ENCODE results near the gene SLC4A5.
A peak's percentile ranks its signal among the peaks of the same experiment; 100 is the strongest.

Gene SLC4A5

GRCh38 chr2:74212702-74213410 lies 130.4 kb downstream of the SLC4A5 start:
- H4K20me1 ChIP-seq: peaks cover 13 to 98% (median 58%) of the 10 kb centered on the region in 11 experiments; a peak in 21 of 22 replicates
- H3K27ac ChIP-seq: no peak overlapping the region
- peaks cover 97 to 100% (median 99%) of the 10 kb centered on the region in 11 experiments for H3K36me3 ChIP-seq
- 0 out of 22 replicates have a peak overlapping the region, but pooled peaks of 1 of the 11 experiments have one; percentile 2 for H3K9ac ChIP-seq
- no peaks in the 10 kb centered on the region for H3K4me1 ChIP-seq
- H3K4me3 ChIP-seq: no peak overlapping the region
- no peak overlapping the region for H3K4me2 ChIP-seq
- no peaks in the 10 kb centered on the region for H3K9me3 ChIP-seq (replicated peaks in 1 of 11)
- no peaks in the 10 kb centered on the region for H3K27me3 ChIP-seq
- TF ChIP-seq Cebpa-rat (IDR thresholded peaks at IDR 0.05): no peak

- Histone ChIP-seq H3K9ac (peak overlapping the region; percentile 28 to 73 (median 58); a peak in 20 of 22 replicates), H3K4me2 (peak overlapping the region; percentile 50 to 93 (median 75)), H3K27ac (peak overlapping the region; percentile 45 to 84 (median 65)), H3K9me3 (replicated peaks in 1 of 11) (no peaks in the 10 kb centered on the region), H4K20me1 (peaks cover 71 to 100% (median 93%) of the 10 kb centered on the region in 11 experiments), H3K36me3 (peaks cover 81 to 100% (median 99%) of the 10 kb centered on the region in 11 experiments), H3K4me1 (peaks cover 38 to 64% (median 49%) of the 10 kb centered on the region in 10 experiments), H3K4me3 (peak overlapping the region in 4 of 10 experiments; percentile 6 to 24 (median 12); a peak in 2 of 20 replicates), H3K27me3 (no peaks in the 10 kb centered on the region)
- TF ChIP-seq Cebpa-rat (IDR thresholded peaks at IDR 0.05): peak in 9 of 11 experiments; percentile 12 to 87 (median 80); a peak in 15 of 22 replicates
Measured at GRCh38 chr2:74206180-74206688, 137.0 kb downstream of the SLC4A5 start.

- TF ChIP-seq Cebpa-rat (IDR thresholded peaks at IDR 0.05): no peak
Measured at GRCh38 chr2:74205596-74205995, 137.6 kb downstream of the SLC4A5 start.

DNA sequence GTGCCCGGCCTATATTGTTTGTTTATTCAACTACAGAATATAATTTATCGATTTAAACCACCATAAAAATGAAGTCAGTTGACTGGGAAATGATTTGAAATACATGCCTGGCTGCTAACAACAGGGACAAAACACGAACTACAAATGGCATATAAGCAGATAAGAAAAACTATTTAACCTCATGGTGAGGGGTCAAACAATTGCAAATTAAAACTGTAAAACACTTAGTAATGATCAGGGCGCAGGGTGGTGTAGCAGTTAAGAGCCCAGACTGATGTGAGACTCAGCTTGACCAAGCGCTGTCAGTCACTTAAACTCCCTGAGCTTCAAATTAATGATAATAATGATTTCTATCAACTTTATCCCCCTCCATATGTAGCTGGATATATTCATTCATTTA lies 138.1 kb downstream of the SLC4A5 start:
- H3K4me1 ChIP-seq: peaks cover 49 to 76% (median 60%) of the 10 kb centered on the region in 10 experiments
- peaks cover 69 to 97% (median 91%) of the 10 kb centered on the region in 11 experiments for H3K36me3 ChIP-seq
- H3K9me3 ChIP-seq (replicated peaks in 1 of 11): no peaks in the 10 kb centered on the region
- H3K9ac ChIP-seq: peak overlapping the region in 10 of 11 experiments; percentile 27 to 73 (median 60); a peak in 13 of 22 replicates
- no peaks in the 10 kb centered on the region for H3K27me3 ChIP-seq
- peak overlapping the region; percentile 50 to 93 (median 75) for H3K4me2 ChIP-seq
- peaks cover 82 to 100% (median 100%) of the 10 kb centered on the region in 11 experiments for H4K20me1 ChIP-seq
- peak overlapping the region in 3 of 10 experiments; percentile 6 to 31 (median 18); a peak in 2 of 20 replicates for H3K4me3 ChIP-seq
- peak overlapping the region; percentile 16 to 84 (median 65); a peak in 21 of 22 replicates for H3K27ac ChIP-seq
- no peak for TF ChIP-seq Cebpa-rat (IDR thresholded peaks at IDR 0.05)

More at GRCh38 chr2:74205596-74205995, 137.6 kb downstream of the SLC4A5 start:
- H3K4me2 ChIP-seq: peak overlapping the region; percentile 50 to 93 (median 75)
- H3K9ac ChIP-seq: peak overlapping the region; percentile 20 to 73 (median 58); a peak in 17 of 22 replicates
- H3K4me1 ChIP-seq: peaks cover 44 to 71% (median 55%) of the 10 kb centered on the region in 10 experiments
- peak overlapping the region in 4 of 10 experiments; percentile 6 to 31 (median 12); a peak in 4 of 20 replicates for H3K4me3 ChIP-seq
- H3K9me3 ChIP-seq (replicated peaks in 1 of 11): no peaks in the 10 kb centered on the region
- H4K20me1 ChIP-seq: peaks cover 77 to 100% (median 96%) of the 10 kb centered on the region in 11 experiments
- peak overlapping the region; percentile 45 to 84 (median 65); a peak in 21 of 22 replicates for H3K27ac ChIP-seq
- peaks cover 74 to 100% (median 96%) of the 10 kb centered on the region in 11 experiments for H3K36me3 ChIP-seq
- no peaks in the 10 kb centered on the region for H3K27me3 ChIP-seq

- peak overlapping the region in 10 of 11 experiments; percentile 16 to 84 (median 66); a peak in 15 of 22 replicates for H3K27ac ChIP-seq
- peaks cover 63 to 93% (median 84%) of the 10 kb centered on the region in 11 experiments for H3K36me3 ChIP-seq
- no peaks in the 10 kb centered on the region for H3K27me3 ChIP-seq
- no peak overlapping the region for H3K4me3 ChIP-seq
- H4K20me1 ChIP-seq: peaks cover 86 to 100% (median 100%) of the 10 kb centered on the region in 11 experiments
- H3K9me3 ChIP-seq (replicated peaks in 1 of 11): no peaks in the 10 kb centered on the region
- H3K9ac ChIP-seq: peak overlapping the region in 6 of 11 experiments; percentile 12 to 62 (median 44); a peak in 5 of 22 replicates
- peaks cover 55 to 78% (median 67%) of the 10 kb centered on the region in 10 experiments for H3K4me1 ChIP-seq
- peak overlapping the region in 10 of 11 experiments; percentile 23 to 93 (median 76); a peak in 18 of 22 replicates for H3K4me2 ChIP-seq
- TF ChIP-seq Cebpa-rat (IDR thresholded peaks at IDR 0.05): no peak
Measured at GRCh38 chr2:74204436-74204835, 138.8 kb downstream of the SLC4A5 start.

DNA sequence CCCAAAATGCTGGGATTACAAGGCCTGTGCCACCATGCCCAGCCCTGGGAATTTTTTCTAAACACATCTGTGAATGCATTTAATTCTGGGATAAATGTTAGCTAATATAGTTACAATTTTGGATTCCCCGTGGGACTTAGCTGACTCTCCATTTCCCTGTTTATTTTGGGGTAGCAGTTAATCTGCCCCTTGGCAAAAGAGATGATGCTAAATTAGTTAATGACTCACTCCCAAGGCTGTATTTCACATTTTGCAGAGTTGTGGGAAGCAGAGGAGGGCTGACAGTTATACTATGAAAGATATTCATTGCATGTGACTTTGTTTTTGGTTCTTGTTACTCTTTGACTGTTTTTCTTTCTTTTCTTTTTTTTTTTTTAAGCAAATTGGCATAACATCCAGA lies 141.6 kb downstream of the SLC4A5 start:
- peak overlapping the region; percentile 22 to 92 (median 79); a peak in 15 of 20 replicates for H3K4me3 ChIP-seq
- no peak for TF ChIP-seq Cebpa-rat (IDR thresholded peaks at IDR 0.05)
- H3K9me3 ChIP-seq (replicated peaks in 1 of 11): no peaks in the 10 kb centered on the region
- H3K27ac ChIP-seq: peak overlapping the region in 3 of 11 experiments; percentile 3 to 30 (median 22); a peak in 3 of 22 replicates
- H3K9ac ChIP-seq: peak overlapping the region in 9 of 11 experiments; percentile 8 to 99 (median 96); a peak in 11 of 22 replicates
- H3K36me3 ChIP-seq: peaks cover 34 to 65% (median 56%) of the 10 kb centered on the region in 11 experiments
- peaks cover 73 to 76% (median 76%) of the 10 kb centered on the region in 11 experiments for H4K20me1 ChIP-seq
- H3K4me1 ChIP-seq: peaks cover 52 to 80% (median 67%) of the 10 kb centered on the region in 10 experiments
- H3K27me3 ChIP-seq: no peaks in the 10 kb centered on the region
- H3K4me2 ChIP-seq: peak overlapping the region; percentile 84 to 98 (median 93)

GRCh38 chr2:74201196-74201595 lies 142.0 kb downstream of the SLC4A5 start:
- Histone ChIP-seq H3K36me3 (peaks cover 31 to 61% (median 52%) of the 10 kb centered on the region in 11 experiments), H4K20me1 (peaks cover 69 to 72% (median 72%) of the 10 kb centered on the region in 11 experiments), H3K9me3 (replicated peaks in 1 of 11) (no peaks in the 10 kb centered on the region), H3K4me1 (peaks cover 48 to 76% (median 63%) of the 10 kb centered on the region in 10 experiments), H3K27me3 (no peaks in the 10 kb centered on the region), H3K4me2 (peak overlapping the region; percentile 84 to 98 (median 93)), H3K4me3 (peak overlapping the region; percentile 29 to 92 (median 80); a peak in 16 of 20 replicates), H3K9ac (peak overlapping the region in 9 of 11 experiments; percentile 8 to 99 (median 96); a peak in 11 of 22 replicates), H3K27ac (peak overlapping the region in 3 of 11 experiments; percentile 3 to 30 (median 22); a peak in 3 of 22 replicates)
- TF ChIP-seq Cebpa-rat (IDR thresholded peaks at IDR 0.05): no peak

DNA sequence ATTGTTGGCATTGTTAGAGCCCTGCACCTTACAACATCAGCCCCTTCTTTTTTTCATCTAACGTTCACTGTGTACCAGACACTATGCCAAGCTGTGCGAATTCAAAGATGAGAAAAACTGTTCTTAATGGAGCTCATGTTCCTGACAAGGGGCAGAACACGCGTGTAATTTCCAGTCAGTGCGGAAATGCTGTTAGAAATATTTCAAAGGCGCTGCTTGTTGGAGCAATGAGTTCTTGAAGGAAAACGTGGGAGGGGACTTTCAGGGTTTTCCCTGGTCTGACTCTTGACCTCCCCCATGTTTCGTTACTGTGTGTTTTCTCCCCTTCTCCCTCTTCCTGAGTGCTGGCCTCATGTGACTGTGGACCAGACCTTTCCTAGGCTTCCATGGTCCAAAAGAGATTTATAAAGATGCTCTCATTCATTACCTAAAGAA lies 143.3 kb downstream of the SLC4A5 start:
- Histone ChIP-seq H3K4me2 (peak overlapping the region; percentile 84 to 98 (median 93)), H3K9ac (peak overlapping the region; percentile 93 to 99 (median 97)), H3K4me1 (peaks cover 34 to 63% (median 50%) of the 10 kb centered on the region in 10 experiments), H3K9me3 (replicated peaks in 1 of 11) (no peaks in the 10 kb centered on the region), H3K4me3 (peak overlapping the region; percentile 74 to 92 (median 80)), H3K27me3 (no peaks in the 10 kb centered on the region), H3K27ac (peak overlapping the region; percentile 87 to 99 (median 98); a peak in 21 of 22 replicates), H3K36me3 (peaks cover 28 to 48% (median 39%) of the 10 kb centered on the region in 11 experiments), H4K20me1 (peaks cover 56 to 59% (median 59%) of the 10 kb centered on the region in 11 experiments)
- TF ChIP-seq Cebpa-rat (IDR thresholded peaks at IDR 0.05): no peak

Measured in BLaER1 treated with 17β-estradiol and CSF1 and Interleukin-3, amounts not matched to agents 10 nM and 100 nM (cell line).